Inflammatory macrophage (primary cell): ENCODE measurements around the gene ZSWIM1.

Source experiments
- DNase-seq, 2 donors: peaks; one replicate each; pipeline ENCODE4 v3.0.0-alpha.2; 2020 to 2022

The ZSWIM1 gene

DNA sequence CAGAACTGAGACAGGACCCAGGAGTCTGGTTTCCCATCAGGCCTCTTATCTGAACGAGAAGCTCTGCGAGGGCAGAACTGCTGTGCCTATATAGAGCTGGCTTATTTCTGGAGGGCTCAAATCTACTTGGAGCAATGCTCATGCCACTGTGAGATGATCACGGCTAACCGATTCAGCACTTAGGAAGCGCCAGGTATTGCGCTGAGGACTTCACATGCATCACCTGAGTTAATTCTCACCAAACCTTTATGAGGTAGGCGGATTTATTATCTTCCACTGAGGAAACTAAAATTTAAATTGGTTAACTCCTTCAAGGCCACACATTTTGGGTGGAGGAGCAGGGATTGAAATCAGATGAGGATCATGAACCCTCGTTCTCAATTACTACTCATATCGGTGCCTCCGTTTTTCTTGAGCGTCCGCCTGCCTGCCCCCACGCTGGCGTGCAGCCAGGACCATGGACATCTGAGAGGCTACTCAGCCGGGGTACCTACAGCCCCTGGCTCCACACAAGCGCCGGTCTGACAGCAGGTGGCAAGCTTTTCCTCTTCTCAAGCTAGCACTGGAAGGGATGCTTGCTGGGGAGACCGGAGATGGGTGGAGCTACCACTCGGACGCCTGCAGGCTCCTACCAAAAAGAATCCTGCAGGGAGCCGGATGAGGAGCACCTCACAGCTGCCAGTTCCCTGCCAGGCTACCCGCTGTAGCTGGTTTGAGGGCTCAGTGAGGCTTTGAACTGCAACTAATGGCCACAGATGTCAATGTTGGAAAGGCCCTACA lies 52.4 kb downstream of the ZSWIM1 start:
- peak; percentile 45 to 50 for DNase-seq

DNA sequence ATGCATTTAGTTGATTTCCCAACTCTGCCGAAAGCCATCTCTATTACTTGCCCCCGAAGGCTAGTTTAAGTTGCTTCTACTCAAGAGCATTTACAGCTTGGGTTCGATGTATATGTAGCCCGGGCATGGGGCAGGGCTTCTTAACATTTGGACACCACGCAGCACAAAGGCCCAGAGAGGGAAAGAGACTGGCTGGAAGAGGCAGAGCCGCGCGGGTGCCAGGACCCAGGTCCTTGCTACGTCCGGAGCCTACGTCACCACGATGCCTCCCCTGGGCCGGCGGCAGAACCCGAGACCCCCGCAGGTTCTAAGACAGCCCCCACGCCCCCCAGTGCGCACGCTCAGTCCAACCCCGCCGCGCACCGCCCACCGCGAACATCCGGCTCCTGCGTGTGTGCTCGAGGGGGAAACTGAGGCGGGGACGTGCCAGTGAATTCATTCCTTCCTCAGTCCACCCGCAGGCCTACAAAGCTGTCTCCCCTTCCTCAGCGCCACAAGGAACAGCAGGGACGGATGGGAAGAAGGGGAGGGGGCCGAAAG lies 53.1 kb downstream of the ZSWIM1 start:
- no peak for DNase-seq
